GM19023 (cell line): ENCODE results near the gene TBL1XR1.
"Not testable (repeated sequence)": the region's sequence is repeated elsewhere in the genome, so short reads cannot be mapped to it uniquely, and the experiment has no call there.

Experiments
- ATAC-seq: cut with Tn5 transposase; IDR thresholded peaks from one replicate; pipeline ENCODE4 v1.9.1; 2021; ENCODE audit warnings: mild to moderate bottlenecking, moderate library complexity; ENCODE audit not compliant: unreplicated experiment

TBL1XR1 gene

DNA sequence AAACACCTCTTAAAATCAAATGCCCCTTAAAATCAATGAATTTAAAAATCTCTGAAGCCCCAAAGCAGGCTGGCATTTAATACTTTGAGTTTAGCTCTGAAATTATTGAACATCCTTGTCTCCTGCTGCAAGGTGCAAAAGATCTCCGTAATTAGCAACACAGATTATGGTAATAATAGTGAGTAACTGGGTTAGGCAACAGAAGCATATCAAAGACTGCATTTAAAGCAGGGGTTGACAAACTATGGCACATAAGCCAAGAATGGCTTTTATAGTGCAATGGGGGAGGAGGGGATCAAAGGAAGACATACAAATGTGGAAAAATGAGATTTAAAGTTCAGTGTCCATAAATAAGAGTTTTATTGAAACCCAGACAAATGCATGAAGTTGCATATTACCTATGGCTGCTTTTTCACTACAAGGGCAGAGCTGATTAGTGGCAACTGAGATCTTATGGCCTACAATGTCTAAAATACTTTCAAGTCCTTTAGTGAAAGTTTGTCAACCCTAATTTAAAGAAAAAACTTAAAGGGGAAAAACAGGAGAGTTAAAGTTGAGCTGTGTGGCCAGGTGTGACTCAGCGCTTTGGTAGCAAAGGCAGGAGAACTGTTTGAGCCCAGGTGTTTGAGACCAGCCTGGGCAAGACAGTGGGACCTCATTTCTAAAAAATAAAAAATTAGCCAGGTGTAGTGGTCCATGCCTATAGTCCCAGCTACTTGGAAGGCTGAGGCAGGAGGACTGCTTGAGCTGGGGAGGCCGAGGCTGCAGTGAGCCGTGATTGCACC lies 157.6 kb downstream of the TBL1XR1 start:
- ATAC-seq, result no peak

DNA sequence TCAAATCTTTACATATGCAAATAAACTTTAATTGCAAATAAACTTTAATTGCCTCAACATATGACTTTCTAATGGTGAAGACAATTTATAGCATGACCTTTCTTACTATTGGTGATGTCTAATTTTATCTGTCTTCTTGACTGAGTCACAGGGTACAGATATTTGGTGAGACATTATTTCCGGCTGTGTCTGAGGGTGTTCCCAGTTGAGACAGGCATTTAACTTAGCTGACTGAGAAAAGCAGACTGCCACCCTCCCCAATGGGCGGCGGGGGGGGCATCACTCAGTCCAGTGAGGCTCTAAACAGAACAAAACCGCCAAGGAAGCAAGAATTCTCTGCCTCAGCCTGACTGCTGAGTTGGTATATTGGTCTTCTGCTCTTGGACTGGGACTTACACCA lies 160.0 kb downstream of the TBL1XR1 start:
- no peak for ATAC-seq

DNA sequence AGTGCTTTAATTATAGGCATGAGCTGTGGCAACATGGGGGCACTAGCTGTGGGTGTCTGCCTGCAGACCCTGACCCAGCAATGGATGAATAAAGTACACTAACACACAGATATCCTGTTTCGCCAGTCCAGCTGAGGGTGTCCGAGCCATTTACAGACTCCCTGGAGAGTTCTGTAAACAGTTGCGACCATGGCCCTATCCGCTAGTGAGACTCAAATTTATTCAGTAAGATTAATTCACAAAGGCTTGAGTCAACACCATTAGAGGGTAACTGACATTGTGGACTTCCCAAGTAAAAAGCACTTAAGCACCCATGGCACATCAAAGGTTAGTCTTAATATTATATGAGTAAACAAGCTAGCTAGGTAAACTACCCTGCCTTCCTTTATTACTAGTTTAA lies 161.6 kb downstream of the TBL1XR1 start:
- no peak for ATAC-seq

DNA sequence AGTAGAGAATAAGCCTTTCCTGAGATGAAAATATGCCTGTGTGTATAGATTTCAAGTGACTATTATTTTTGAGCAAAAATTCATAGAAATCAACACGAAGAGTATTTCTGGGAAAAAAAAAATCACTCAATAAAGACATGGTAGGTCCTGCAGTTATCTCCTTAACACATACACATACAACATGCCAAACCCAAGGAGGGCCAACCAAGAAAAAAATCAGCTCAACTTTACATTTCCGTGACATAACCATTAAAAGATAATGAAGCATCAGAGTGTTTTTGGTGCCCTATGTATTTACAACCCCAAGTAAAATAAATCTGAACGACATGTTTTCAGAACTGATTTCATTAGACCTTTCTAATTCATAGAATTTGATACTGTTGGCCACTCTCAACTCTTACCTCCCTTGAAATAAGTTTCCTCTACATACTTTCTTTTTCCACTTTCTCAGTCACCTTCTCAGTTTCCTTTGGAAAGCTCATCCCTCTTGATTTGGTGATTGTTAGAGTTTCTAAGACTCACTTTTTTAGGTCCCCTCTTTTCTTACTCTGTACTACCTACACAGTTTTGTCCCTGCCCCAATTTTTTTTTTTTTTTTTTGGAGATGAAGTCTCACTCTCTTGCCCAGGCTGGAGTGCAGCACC lies 162.3 kb downstream of the TBL1XR1 start:
- no peak for ATAC-seq

DNA sequence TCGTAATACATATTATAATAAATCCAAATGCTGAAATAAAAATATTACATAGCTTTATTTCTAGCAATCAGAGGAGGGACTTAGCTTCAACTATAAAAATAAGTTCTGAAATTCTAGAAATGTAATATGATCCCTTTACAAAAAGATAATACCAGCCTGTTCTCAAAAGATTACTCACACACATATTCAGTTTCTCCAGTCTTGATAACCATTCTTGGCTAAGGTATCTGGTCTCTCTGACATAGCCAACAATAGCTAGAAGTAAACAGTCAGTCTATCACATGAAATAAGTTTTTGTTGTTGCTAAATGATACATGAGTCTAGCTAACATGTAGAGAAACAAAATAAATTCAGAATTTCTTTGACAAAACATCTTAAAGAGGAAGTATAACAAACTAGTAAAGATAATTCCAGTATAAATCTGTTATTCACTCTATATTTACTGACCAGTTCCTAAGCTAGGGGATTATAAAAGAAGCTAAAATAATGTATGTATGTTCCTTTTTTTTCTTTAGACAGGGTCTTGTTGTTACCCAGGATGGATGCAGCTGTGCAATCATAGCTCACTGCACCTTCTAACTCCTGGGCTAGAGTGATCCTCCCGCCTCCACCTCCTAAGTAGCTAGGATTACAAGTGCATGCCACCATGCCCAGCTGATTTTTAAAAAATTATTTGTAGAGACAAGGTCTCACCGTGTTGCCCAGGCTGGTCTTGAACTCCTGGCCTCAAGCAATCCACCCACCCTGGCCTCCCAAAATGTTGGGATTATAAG lies 170.6 kb downstream of the TBL1XR1 start:
- ATAC-seq, result no peak

DNA sequence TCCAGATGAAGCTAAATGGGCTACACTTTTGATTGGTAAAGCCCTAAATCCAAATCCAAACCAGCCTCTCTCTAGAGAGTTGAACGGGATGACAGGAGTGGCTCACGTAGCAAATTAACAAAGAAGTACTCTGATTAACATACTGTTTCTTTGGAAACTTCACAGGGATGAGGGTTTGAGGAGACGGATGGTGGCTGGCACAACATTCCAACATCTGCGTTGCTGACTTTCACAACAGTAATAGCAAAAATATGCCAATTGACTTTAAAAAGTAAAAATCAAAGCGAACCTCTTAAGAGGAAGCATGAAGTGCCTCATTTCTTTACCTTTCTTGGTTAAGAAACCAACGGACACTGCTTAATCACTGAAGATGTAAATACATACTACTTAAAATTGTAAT lies 181.4 kb downstream of the TBL1XR1 start:
- ATAC-seq, result no peak

DNA sequence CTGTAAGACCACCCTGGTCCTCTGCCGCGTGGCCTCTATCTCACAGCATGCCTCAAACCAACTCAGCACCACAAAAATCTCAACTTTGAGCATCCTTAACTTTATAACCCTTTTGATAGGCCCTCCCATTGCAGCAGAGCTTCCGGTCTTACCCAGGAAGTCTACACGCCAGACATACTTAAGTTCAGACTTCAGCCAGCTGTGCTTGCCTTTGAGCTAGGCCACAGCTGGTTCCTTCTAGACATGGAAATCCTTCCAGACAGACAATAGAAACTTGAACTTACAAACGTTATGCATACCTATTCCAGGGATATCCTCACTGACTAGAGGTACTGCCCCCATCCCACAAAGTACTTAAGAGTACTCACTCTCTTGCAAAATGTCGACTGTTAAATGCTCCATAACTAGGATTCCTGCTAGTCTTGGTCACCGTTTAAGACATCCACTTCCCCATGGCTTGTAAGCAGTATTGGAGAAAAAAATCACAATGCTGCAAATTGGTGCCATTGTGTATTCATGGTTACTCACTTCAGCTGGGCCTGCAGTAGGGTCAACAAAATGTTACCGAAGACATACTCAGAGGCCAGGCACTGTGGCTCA lies 183.5 kb downstream of the TBL1XR1 start:
- ATAC-seq, result no peak

DNA sequence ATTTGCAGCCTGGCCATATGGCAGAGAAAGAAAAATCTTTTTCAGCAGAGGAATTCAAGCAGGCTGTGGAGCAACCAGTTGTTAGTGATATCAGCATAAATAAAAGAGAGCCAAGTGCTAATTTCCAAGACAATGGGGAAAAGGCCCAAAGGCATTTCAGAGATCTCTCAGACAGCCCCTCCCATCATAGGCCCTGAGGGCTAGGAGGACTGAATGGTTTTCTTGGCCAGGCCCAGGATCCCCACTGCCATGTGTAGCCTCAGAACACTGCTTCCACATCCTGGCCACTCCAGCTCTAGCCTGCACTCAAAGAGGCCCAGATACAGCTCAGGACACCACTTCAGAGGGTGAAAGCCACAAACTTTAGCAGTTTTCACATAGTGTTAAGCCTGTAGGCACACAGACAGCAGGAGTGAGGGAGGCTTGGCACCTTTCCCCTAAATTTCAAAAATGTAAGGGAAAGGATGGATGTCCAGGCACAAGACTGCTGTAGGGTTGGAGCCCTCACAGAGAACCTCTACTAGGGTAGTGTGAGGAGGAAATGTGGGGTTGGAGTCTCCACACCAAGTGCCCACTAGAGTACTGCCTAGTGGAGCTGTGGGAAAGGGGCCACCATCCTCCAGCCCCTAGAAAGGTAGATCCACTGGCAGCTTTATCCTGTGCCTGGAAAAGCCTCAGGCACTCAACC lies 191.4 kb downstream of the TBL1XR1 start:
- no peak for ATAC-seq

DNA sequence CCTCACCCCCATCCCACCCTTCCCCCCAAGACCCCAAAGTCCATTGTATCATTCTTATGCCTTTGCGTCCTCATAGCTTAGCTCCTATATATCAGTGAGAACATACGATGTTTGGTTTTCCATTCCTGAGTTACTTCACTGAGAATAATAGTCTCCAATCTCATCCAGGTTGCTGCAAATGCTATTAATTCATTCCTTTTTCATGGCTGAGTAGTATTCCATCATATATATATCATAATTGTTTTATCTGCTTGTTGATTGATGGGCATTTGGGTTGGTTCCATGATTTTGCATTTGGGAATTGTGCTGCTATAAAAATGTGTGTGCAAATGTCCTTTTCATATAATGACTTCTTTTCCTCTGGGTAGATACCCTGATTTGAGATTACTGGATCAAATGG lies 197.1 kb downstream of the TBL1XR1 start:
- not testable (repeated sequence) for ATAC-seq

DNA sequence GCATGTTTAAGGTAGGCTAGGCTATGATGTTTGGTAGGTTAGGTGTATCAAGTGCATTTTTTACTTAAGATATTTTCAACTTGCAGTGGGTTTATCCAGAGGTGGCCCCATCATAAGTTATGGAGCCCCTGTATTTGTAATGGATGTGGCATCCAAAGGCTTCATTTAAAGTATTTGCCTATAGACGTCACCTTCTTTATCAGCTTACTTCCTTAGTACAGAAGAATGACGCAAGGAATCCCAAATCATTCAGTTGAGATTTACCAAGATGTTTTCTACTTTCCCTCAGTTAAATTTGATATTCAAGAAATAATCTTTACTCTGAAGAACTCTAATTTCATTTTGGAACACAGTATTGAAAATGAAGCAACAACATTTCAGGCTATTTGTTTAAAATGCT lies 201.3 kb downstream of the TBL1XR1 start:
- no peak for ATAC-seq

DNA sequence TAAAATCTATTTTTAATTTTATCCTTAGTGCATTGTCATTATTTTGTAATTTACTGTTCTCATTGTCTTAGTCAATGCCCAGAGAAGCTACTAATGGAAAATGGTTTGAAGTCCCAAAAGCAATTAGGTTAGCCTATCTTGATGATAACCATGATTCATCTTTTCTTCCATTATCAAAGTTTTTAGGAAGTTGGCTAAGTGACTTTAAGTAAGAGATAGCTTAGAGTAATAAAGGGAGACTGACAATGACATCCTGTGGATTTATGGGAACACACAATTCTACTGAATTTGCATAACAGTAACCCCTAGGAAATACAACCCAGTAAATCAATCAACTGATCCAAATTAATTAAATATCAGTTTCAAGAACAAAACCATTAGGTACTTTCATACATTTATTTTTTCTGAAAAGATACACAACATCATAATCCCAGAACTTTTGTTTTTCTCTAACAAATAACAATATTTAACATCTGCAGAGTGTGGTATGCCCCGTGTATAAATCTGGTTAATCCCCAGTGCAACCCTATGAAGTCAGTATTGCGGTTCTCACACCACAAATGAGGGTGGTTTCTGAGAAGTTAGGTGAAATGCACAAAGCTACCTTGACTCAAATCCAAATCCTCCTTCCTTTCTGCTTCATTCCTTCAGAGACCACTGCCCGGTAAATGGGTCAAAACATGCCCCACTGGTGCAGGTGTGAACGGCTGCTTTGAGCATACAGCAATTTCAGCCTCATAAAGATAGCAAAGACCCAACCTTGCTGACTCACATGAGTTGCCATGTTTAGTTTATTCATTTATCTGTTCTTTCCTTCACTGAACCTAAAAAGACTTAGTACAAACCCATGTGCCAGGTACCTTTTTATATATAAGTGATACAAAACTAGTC lies 202.1 kb downstream of the TBL1XR1 start:
- no peak for ATAC-seq

DNA sequence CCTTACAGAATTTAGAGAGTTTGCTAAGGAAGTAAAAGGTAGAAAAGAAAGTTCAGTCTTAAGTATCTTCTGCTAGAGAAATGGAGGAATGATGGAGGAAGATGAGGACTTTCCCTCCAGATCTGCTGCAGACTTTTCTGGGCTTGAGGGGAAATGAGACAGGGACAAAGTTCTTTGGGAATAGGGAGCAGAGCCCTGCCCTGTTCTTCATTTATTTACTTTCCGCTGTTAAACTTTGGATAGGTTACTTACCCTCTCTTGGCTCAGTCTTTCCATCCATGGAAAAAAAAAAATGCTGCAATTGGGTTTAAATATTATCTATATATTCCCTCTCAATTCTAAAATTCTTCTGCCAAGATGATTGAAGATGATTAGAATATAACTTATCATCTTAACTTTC lies 202.9 kb downstream of the TBL1XR1 start:
- no peak for ATAC-seq

DNA sequence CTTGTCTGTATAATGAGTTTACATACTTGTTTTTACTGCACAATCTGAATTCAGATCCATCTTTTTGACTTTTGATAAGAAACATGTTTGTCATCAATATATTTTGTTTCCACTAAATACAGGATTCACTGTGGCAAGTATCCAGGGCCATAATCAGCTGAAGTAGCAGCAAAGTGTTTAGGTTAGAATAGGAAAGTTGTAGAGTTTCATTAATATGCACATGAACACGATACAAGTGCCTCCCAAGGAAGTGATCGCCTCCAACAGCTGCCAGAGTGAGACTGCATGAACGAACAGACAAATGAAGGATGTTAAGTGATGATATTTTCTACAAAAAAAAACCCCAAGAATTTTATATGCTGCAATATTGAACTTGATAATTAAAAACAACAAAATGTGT lies 204.3 kb downstream of the TBL1XR1 start:
- no peak for ATAC-seq

DNA sequence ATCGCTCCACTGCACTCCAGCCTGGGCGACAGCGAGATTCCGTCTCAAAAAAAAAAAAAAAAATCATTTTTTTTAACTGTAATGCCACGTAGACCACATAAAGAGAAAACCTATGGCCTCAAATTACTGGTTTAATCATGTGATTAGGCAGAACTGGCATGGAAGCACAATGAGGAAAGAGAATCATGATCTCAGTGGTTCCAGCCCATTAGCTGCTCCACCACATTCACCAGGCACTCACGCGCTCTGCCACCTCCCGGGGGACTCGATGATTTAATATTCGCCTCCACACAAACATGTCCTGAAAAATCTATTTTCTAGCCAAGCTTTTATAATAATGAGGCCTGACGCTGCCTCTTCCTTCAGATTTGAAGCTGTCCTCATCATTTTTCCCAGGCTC lies 204.7 kb downstream of the TBL1XR1 start:
- ATAC-seq, result no peak

DNA sequence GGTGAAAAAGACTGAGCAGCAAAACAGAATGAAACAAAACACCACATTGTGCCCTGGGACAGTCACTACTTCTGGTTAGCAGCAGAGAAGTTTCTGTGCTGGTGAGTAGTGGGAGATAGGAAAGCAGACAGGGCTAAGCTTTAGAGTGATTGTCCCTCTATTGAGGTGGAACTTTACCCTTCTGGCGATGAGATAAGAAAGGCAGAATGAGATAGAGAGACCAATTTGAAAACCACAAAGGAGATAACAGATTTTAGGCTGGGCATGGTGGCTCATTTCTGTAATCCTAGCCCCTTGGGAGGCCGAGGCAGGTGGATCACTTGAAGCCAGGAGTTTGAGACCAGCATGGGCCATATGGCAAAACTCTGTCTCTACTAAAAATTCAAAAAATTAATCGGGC lies 208.5 kb downstream of the TBL1XR1 start:
- ATAC-seq, result no peak

DNA sequence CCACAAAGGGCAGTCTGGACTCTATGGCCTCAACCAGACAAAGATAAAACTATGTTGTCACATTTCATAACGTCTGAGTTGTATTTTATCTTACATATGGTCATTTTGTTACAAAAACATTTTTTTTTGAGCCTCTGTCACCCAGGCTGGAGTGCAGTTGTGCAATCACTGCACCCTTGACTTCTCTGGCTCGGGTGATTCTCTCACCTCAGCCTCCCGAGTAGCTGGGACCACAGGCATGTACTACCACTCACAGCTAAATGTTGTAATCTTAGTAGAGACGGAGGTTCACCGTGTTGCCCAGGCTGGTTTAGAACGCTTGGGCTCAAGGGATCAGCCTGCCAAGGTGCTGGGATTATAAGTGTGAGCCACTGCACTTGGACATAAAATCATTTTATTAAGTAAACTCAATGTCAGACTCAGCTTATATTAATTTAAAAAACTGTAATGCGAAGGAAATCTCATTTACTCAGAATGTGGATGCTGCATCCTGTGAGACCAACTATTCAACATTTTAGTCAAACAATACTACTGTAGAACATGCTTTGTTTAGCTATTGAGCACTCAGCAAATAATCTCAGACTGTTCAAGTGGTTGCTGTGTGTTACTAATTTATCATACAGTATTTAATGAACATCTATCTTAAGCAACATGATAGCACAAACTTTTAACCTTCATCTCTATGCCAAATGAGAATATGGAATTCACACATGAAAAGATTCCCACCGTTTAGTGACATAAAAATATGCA lies 209.2 kb downstream of the TBL1XR1 start:
- no peak for ATAC-seq

DNA sequence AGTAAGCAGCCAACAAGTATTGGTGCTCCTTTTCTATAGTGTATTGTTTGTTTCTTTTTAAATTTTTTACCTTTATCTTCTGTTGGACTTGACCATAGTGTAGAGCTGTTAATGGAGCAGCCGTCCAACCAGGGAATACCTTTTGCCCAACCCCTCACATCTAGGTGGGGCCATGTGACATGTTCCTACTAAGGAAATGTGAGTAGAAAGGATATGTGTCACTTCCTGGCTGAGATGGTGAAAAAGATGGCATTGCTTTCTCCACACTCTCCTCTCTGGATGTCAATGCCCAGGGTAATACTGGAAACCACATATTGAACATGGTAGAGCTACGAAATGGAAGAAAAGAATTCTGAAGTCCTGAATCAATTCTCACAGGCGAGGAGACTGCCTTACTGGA lies 218.8 kb downstream of the TBL1XR1 start:
- no peak for ATAC-seq

DNA sequence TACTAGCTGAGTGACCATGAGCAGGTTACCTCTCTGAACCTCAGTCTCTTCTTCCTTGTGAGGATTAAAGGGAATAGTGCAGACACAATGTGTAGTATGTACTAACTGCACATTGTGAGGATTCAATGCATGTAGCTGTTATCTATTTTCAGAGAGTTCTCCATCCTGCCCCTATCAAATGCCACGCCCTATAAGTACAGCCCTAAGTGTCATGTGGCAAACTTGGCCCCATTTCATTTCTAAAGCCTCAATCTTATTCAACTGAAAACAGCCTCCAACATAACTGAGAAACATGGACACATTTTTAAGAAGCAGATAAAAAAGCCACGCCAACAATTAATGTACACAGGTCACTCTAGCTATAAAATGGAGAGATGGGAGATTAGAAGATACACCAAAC lies 220.0 kb downstream of the TBL1XR1 start:
- no peak for ATAC-seq

DNA sequence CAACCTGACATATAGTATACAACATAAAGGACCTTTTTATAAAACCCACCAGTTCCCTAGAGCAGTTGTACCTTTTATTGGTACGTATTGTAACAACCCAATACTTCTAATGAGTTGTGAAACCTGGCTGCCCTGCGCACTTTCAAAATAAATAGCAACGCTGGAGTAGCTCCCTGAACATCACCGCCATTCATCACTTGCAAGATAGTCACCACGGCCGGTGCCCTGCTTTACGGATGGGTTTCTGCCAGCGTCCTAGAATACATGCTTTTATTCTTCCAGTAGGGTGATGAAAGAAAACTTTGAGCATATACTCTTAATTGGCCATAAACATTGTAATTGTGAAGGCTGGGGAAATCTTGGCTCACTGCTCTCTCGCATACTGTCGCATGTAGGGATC lies 220.7 kb downstream of the TBL1XR1 start:
- ATAC-seq, result no peak
